Astrocyte of the hippocampus (primary cell): ENCODE results near the gene KCTD19.
A peak's percentile ranks its signal among the peaks of the same experiment; 100 is the strongest.

Experiments used
- DNase-seq: peaks from one replicate; pipeline ENCODE4 v3.0.0; 2011; ENCODE audit warnings: low read depth, low spot score

KCTD19 gene

DNA sequence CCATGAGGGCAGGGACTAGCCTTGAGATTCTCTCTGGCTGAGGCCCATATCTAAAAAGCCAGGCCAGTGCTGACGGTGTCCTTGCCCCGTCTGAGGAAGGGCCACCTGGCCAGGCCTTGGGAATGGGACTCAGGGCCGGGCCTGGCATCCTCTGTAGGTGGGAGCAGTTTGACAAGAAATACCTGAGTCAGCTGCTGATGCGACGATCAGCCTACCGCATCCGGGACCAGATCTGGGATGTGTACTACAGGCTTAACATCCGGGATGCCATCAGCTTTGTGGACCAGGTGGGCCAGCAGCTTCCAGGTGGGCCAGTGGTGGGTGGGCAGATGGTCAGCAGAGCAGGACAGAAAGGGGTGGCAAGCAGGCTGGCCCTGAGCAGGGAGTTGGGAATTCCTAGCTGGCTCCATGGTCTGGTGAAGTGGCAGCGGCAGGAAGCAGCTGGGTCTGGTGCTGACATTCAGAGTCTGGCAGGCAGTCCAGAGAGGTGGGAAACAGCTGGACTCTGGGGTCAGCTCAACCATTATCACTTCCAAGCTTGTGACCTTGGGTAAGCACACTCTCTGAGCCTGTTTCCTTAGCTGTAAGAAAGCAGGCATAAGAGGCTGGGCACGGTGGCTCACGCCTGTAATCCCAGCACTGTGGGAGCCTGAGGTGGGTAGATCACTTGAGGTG is 68.2 kb downstream of the KCTD19 start:
- no peak for DNase-seq

GRCh38 chr16:67257486-67258160 is 68.9 kb downstream of the KCTD19 start:
- no peak for DNase-seq

DNA sequence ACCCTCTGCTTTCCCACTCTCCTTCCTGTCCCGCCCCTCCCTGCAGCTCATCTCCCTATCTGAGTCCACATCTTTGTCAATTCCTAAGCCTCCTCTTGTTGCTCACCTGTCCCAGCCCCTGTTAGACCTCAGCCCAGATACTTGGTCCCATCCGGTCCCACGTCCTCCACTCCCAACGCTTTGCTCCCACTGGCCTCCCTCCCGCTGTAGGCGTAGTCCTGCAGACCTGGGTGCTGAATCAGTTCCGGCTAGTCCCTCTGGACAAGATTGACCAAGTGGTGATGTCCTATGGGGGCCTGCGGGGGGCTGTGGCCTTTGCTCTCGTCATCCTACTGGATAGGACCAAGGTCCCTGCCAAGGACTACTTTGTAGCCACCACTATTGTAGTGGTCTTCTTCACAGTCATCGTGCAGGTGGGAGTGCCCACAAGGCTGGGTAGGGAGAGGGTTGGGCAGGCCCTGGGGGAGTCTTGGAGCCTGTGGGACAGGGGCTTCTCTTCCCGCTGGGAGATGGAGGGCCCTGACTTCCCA is 69.8 kb downstream of the KCTD19 start:
- no peak for DNase-seq

DNA sequence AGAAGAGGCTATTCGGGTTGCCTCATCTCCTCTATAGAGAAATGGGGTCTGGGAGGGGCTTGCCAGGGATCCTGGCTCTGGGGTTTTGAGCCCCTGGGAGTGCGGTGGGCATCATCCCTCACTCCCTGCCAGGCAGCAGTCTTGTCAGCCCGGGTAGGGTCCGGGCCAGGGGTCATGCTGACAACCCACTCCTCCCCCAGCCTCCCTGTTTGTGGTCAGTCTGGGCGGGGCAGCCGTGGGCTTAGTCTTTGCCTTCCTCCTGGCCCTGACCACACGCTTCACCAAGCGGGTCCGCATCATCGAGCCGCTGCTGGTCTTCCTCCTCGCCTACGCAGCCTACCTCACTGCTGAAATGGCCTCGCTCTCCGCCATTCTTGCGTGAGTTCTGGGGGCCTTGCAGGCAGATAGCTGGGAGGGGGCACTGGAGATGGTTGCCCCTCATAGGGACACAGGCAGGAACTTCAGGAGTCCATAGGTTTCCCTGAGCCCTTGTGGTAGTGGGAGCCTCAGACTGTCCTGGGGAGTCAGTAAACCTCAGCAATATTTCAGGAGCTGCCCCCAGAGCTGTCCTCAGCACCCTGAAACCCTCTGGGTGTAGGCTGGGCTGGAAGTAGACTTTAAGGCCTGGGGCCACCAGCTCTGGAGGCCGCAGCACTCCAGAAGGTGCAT is 70.9 kb downstream of the KCTD19 start:
- no peak for DNase-seq

DNA sequence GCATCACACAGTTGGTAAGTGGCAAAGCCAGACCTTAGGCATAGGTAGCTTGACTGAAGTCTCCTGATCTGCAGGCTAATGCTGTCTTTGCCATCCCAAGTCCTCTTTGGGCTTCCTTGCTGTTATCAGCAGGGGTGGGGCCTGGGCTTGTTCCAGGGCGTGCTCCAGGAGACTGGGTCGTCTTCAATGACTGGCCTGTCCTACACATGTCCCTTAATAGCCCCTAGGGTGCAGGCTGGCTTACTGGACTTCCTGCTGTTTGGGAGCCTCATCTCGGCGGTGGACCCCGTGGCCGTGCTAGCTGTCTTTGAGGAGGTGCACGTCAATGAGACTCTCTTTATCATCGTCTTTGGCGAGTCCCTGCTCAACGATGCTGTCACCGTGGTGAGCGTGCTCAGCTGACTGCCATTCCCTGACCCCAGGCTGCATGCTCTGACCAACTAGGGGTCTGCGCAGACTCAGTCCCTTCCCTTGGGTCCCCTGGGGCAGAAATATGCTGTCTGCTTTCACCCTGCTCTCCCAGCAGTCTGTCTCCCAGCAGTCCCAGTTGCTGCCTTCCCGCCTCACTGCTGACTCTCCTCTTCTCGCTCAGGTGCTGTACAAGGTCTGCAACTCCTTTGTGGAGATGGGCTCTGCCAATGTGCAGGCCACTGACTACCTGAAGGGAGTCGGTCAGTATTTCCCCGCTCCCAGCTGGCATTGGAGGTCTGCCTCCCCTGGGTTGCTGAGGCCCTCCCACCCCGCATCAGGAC is 71.6 kb downstream of the KCTD19 start:
- DNase-seq: no peak

- DNase-seq: no peak
These were observed 73.7 kb downstream of the KCTD19 start for GRCh38 chr16:67252609-67253497.

DNA sequence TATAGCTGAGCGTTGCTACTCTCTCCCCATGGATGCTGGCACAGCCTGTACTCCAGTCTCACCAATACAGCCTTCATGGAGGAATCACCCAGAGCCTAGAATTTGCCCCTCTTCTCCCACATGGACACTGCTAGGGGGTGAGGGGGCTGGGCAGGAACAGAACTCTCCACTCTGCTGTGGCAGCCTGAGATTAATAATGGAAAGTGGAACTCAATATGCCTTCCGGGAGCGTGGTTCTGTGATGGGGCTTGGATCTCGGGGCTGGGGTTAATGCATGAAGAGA is 76.6 kb downstream of the KCTD19 start:
- DNase-seq: no peak

GRCh38 chr16:67249178-67250044 is 77.1 kb downstream of the KCTD19 start:
- peak; percentile 20 for DNase-seq

DNA sequence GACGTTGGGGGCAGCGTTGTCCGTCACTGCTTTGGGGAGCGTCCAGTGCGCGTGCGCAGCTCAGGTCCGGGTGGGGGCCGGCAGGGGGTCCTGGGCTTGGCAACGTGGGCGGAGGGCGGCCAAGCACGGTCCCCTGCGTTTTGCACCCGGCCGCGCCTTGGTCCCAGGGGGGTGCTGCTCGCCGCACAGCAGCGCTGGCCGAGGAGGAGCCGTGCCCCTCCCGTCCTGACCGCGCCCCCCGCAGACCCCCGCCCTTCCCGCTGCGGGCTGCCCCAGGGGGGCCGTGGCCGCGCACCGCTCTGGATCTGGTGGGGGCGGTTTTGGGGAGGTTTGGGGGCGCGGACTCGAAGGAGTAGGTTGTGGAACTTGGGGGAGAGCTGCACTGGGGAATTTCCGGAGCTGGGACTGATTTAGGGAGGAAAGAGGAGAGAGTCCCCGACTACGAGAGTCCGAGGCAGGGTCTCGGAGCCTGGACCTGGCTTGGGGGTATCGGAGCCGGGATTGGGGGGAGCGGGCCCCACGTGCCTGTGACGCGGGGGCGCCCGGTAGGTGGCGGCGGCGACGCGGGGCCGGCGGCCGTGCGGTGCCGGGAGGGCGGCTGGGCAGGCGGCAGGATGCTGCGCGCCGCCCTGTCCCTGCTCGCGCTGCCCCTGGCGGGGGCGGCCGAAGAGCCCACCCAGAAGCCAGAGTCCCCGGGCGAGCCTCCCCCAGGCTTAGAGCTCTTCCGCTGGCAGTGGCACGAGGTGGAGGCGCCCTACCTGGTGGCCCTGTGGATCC is 78.0 kb downstream of the KCTD19 start, which contains the start of gene SLC9A5:
Gene SLC9A5 (plus strand): TSS at position 579 of the 777 bp plus-strand sequence. CDS start 36 bp downstream, at position 615.
- DNase-seq: peak; percentile 52

DNA sequence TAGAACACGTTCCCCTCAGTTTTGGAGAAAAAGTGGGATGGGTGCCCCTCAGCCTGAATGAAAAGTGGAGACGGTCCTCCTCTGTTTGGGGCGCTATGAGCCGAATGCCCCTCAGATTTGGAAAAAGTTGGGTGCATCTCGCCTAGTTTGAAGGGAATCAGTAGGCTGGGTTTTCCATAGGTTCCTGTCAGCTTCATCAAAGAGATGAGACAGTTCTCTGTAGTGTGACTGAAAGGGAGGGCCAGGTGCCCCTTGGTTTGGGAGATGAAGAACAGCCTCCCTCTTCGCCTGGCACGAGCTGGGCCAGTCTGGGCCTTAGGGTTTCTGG is 78.5 kb downstream of the KCTD19 start:
- no peak for DNase-seq

GRCh38 chr16:67247192-67248072 is 79.1 kb downstream of the KCTD19 start, which contains the start of gene FHOD1:
Gene FHOD1, minus strand, starts transcription at chr16:67247481. Its CDS starts 71 bp downstream, at chr16:67247410.
- peak; percentile 97 for DNase-seq

- DNase-seq: peak; percentile 47
These were observed 79.8 kb downstream of the KCTD19 start for GRCh38 chr16:67246756-67247191.

- DNase-seq: peak; percentile 91
These were observed 80.3 kb downstream of the KCTD19 start for GRCh38 chr16:67246081-67246755.

- no peak for DNase-seq
These were observed 80.9 kb downstream of the KCTD19 start for GRCh38 chr16:67245674-67246080.

- no peak for DNase-seq
These were observed 81.4 kb downstream of the KCTD19 start for GRCh38 chr16:67245186-67245585.

GRCh38 chr16:67244387-67245185 is 82.0 kb downstream of the KCTD19 start:
- peak; percentile 55 for DNase-seq

GRCh38 chr16:67243481-67243880 is 83.1 kb downstream of the KCTD19 start:
- DNase-seq: no peak
